Left ventricle myocardium inferior (tissue), 1 donor: ENCODE results near the gene C6orf47. TPM values are rescaled to one million over a fixed set of nuclear protein-coding genes. Genes with fewer than 3 reads are reported as not detected.

Source experiments
- DNase-seq: peaks from one replicate; pipeline ENCODE4 v3.0.0-alpha.2; 2020
- H3K27ac ChIP-seq: fragments of 200-600 bp; replicated peaks from 2 replicates; pipeline ENCODE4 v1.8.0; 2021
- H3K27me3 ChIP-seq: fragments of 200-600 bp; 2 replicates; pipeline ENCODE4 v1.8.0; 2021; ENCODE audit warnings: low read depth
- H3K36me3 ChIP-seq: fragments of 200-600 bp; 2 replicates; pipeline ENCODE4 v1.8.0; 2021
- H3K4me1 ChIP-seq: fragments of 200-600 bp; 2 replicates; pipeline ENCODE4 v1.8.0; 2021
- H3K4me3 ChIP-seq: fragments of 200-600 bp; 2 replicates; pipeline ENCODE4 v1.8.0; 2021; ENCODE audit warnings: mild to moderate bottlenecking, moderate library complexity
- H3K9me3 ChIP-seq: fragments of 200-600 bp; replicated peaks from 2 replicates; pipeline ENCODE4 v1.8.0; 2021
- CTCF ChIP-seq: fragments of 200-600 bp; IDR thresholded peaks from 2 replicates; pipeline ENCODE4 v1.8.0; 2021; ENCODE audit warnings: antibody characterized with exemption, mild to moderate bottlenecking, borderline replicate concordance
- intact Hi-C: fragments of 100-400 bp; cut with micrococcal nuclease; formaldehyde crosslinking; loops from one replicate; pipeline ENCODE4 v1.11.0; 2022
- total RNA-seq: library from RNA; stranded (reverse); fragmentation: NEBNext Ultra II Directional; extraction: Animal tissue kit (Norgen Biotek cat#: 25700); gene quantifications from one replicate; pipeline ENCODE4 v1.2.1, GENCODE V29; 2021
- donor health status: DM: no; HTN: yes; CAD: no; lungs with severe emphysema.

C6orf47 gene
- total RNA-seq, 1 donor from 2014 or later, result 16.9 TPM

DNA sequence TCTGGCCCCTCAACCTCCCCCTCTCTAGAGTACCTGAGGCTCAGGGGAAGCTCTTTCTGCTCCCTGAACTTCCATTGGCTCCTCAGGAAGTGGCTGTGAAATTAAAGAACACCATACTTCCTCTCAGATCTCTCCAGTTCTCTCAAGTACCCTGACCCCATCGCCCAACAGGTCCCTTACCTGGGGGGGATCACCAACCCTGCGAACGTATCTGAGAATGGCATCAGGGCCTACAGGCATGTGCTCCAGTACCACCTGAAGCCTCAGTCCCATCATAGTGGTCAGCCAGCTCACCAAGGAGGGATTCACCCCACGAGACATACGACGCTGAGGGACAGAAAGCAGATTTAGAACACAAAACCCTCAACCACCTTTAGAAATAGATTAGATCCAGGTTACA, 20.0 kb downstream of the C6orf47 start:
- H3K36me3 ChIP-seq, result peaks cover 98% of the 10 kb centered on the region
- no peaks in the 10 kb centered on the region for H3K27me3 ChIP-seq
- no peak for DNase-seq
- no peaks in the 10 kb centered on the region for H3K4me1 ChIP-seq
- TF ChIP-seq CTCF, result no peak
- no peaks in the 10 kb centered on the region for H3K9me3 ChIP-seq
- intact Hi-C loops, result no loop called here
- no peak overlapping the region for H3K27ac ChIP-seq
- no peak overlapping the region for H3K4me3 ChIP-seq

DNA sequence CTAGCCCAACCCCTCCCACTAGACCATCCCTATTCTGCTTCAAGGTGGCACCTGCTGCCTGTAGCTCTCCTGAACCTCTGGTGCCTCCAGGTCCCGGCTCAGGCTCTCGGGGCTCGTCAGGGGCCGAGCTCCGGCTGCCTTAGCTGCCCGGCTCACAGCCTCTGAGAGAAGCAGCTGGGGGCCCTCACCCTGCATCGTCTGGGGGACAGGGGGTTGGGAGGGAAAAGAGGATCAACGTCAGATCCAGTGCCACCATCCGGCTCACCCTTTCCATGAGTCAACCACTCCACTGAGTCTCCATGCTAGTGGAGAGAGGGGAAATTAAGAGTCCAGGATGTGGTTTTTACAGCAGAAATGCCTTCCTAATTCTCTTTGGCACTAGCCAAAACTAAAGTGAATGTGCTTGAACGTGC, 21.1 kb downstream of the C6orf47 start:
- DNase-seq, result no peak
- intact Hi-C loops, result no loop called here
- Histone ChIP-seq H3K9me3 (no peaks in the 10 kb centered on the region), H3K27me3 (no peaks in the 10 kb centered on the region), H3K36me3 (peaks cover 98% of the 10 kb centered on the region), H3K4me1 (no peaks in the 10 kb centered on the region), H3K27ac (no peak overlapping the region), H3K4me3 (no peak overlapping the region)
- TF ChIP-seq CTCF, result no peak

- Histone ChIP-seq H3K27ac (no peak overlapping the region), H3K27me3 (no peaks in the 10 kb centered on the region), H3K36me3 (peaks cover 98% of the 10 kb centered on the region), H3K4me1 (no peaks in the 10 kb centered on the region), H3K9me3 (no peaks in the 10 kb centered on the region), H3K4me3 (no peak overlapping the region)
- no peak for TF ChIP-seq CTCF
- intact Hi-C loops, result no loop called here
- DNase-seq, result no peak
Observed at GRCh38 chr6:31639043-31639442, 21.5 kb downstream of the C6orf47 start.

DNA sequence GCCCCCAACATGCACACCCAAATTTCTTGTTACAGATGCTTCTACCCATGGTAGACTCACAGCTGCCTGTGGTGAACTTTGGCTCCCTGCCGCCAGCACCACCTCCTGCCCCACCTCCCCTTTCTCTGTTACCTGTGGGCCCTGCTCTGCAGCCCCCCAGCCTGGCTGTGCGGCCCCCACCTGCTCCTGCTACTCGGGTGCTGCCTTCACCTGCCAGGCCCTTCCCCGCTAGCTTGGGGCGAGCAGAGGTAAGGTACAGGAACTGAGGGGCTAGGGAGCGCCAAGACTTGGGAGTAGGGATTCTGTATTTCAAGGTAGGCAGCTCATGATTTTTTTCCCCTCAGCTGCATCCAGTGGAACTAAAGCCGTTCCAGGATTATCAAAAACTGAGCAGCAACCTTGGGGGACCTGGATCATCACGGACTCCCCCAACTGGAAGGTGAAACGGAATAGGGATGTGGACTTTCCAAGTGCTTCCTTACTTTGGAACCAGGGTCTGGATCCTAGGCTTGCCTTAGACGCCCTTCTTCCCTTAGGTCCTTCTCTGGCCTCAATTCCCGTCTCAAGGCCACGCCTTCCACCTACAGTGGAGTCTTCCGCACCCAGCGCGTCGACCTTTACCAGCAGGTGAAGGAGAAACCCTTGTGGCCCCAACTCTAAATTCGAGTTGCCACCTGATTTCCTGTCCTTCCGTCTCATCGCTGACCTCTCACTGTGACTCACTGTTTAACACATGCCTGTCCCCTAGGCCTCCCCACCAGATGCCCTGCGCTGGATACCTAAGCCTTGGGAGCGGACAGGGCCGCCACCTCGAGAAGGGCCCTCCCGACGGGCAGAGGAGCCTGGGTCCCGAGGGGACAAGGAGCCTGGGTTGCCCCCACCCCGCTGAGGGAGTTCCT, 23.6 kb downstream of the C6orf47 start:
- no peaks in the 10 kb centered on the region for H3K27me3 ChIP-seq
- H3K36me3 ChIP-seq, result peaks cover 98% of the 10 kb centered on the region
- intact Hi-C loops, result no loop called here
- H3K27ac ChIP-seq, result no peak overlapping the region
- DNase-seq, result no peak
- TF ChIP-seq CTCF, result no peak
- no peaks in the 10 kb centered on the region for H3K4me1 ChIP-seq
- no peak overlapping the region for H3K4me3 ChIP-seq
- H3K9me3 ChIP-seq, result no peaks in the 10 kb centered on the region

DNA sequence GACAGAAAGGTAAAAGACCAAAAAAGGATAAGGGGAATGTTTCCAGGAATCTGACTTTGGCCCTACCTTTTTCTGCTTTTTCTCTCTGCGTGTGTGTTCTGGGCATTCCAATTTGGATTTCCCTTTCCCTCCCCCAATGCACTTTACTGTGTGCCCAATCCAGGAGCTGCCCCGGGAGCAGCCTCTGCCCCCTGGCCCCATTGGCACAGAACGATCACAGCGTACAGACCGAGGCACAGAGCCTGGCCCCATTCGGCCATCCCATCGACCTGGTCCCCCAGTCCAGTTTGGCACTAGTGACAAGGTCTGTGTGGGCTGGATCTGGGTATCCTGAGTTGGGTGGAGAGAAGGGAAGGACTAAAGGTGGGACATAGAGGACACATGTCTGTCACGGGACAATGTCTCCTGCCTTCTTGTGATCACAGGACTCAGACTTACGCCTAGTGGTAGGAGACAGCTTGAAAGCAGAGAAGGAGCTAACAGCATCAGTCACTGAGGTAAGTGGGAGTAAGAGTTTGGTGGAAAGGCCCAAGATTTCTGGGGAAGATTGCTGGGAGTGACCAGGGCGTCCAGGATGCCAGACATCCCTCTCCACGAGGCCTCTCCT, 25.5 kb downstream of the C6orf47 start:
- no peak for TF ChIP-seq CTCF
- no peak overlapping the region for H3K4me3 ChIP-seq
- no peak overlapping the region for H3K27ac ChIP-seq
- DNase-seq, result no peak
- intact Hi-C loops, result no loop called here
- peaks cover 98% of the 10 kb centered on the region for H3K36me3 ChIP-seq
- H3K9me3 ChIP-seq, result no peaks in the 10 kb centered on the region
- H3K4me1 ChIP-seq, result no peaks in the 10 kb centered on the region
- H3K27me3 ChIP-seq, result no peaks in the 10 kb centered on the region
